Retinal pigment epithelial cell (primary cell): ENCODE results near the gene CUL9.

ENCODE experiments used
- DNase-seq: peaks from one replicate; pipeline ENCODE4 v3.0.0-alpha.2; 2010; ENCODE audit warnings: low read depth
- H3K4me3 ChIP-seq: 2 replicates; pipeline ENCODE4 v1.5.1; 2011; ENCODE audit warnings: mild to moderate bottlenecking, low read length, control low read depth, moderate library complexity
- TF ChIP-seq, protein P1 (sequence below): conservative IDR thresholded peaks from 2 replicates; pipeline ENCODE4 v1.5.1; 2011; ENCODE audit warnings: low read depth, low read length, control low read depth, inconsistent platforms

Gene CUL9

DNA sequence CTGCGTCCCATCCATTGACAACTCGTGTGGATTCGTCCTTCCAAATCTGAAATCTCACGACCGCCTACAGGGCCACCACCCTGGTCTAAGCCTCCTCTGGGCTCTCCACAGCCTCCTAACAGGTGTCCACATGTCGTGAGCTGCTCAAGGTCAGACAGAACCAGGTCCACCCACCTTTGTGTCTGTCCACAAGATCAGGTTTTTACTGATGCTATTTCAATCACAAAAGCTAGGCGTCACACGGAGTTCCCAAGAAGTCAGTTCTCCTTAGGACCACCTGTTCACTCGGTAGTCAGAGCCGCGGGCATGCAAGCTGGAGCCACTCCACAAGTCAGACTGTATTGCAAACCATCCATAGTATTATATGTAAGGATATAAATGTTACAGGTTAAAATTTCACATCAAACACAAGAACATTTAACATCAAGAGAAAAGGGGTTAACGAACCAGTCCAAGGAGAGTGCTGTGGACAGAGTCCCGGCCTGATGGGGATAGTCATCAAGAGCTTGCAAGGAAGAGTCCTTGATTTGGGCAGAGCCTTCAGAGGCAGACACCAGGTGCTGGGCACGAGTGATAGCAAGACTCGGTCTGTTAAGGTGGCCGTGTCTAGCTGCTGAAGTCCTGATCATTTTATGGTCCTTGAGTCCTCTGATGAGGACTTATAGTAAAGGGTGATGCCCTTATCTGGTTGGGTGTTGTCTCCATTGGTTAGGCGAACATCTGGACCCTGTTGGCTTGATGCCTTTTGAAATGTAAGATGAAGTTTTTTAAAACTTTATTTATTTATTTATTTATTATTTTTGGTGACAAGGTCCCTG lies 48.0 kb downstream of the CUL9 start:
- TF ChIP-seq, protein P1, sequence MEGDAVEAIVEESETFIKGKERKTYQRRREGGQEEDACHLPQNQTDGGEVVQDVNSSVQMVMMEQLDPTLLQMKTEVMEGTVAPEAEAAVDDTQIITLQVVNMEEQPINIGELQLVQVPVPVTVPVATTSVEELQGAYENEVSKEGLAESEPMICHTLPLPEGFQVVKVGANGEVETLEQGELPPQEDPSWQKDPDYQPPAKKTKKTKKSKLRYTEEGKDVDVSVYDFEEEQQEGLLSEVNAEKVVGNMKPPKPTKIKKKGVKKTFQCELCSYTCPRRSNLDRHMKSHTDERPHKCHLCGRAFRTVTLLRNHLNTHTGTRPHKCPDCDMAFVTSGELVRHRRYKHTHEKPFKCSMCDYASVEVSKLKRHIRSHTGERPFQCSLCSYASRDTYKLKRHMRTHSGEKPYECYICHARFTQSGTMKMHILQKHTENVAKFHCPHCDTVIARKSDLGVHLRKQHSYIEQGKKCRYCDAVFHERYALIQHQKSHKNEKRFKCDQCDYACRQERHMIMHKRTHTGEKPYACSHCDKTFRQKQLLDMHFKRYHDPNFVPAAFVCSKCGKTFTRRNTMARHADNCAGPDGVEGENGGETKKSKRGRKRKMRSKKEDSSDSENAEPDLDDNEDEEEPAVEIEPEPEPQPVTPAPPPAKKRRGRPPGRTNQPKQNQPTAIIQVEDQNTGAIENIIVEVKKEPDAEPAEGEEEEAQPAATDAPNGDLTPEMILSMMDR = no peak
- no peak overlapping the region for H3K4me3 ChIP-seq
- no peak for DNase-seq

GRCh38 chr6:43231053-43231452 lies 49.1 kb downstream of the CUL9 start:
- DNase-seq = no peak
- TF ChIP-seq, protein P1 = no peak
- H3K4me3 ChIP-seq = no peak overlapping the region

- H3K4me3 ChIP-seq = no peak overlapping the region
- TF ChIP-seq, protein P1 = no peak
- DNase-seq = no peak
These were observed 49.9 kb downstream of the CUL9 start for GRCh38 chr6:43231735-43232450.

GRCh38 chr6:43235841-43236240 lies 53.8 kb downstream of the CUL9 start:
- no peak overlapping the region for H3K4me3 ChIP-seq
- DNase-seq = no peak
- TF ChIP-seq, protein P1 = no peak

DNA sequence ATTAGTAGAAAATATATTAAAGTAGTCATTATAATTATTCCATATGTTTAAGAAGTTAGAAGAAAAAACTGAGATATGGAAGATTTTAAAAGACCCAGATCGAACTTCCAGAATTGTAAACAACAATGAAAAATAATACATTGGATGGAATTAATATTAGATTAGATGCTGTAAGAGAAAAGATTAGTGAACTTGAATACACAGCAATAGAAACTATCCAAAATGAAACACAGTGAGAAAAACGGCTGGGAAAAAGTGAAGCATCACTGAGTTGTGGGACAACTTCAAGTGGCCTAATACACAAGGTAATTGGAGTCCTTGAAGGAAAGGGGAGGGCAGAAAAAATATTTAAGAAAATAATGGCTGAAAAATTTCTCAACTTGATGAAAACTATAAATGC lies 57.1 kb downstream of the CUL9 start:
- H3K4me3 ChIP-seq = no peak overlapping the region
- DNase-seq = no peak
- TF ChIP-seq, protein P1 = no peak

DNA sequence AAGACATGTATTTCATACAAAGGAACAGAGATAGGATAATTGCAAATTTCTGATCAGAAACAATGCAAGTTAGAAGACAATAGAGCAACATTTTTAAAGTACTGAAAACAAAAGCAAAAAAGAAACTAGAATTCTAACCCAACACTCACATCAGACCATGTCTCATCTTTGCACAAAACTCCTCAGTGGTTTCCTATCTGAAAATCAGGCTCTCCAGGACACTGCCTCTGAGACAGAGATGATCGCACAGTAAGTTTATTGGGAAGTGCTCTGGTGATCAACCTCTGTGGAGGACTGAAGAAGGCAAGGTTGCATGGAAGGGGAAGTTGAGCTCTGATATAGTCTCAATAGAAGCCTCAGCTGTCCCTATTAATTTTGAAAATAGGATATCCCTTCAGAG lies 59.0 kb downstream of the CUL9 start:
- no peak overlapping the region for H3K4me3 ChIP-seq
- DNase-seq = no peak
- TF ChIP-seq, protein P1 = no peak

DNA sequence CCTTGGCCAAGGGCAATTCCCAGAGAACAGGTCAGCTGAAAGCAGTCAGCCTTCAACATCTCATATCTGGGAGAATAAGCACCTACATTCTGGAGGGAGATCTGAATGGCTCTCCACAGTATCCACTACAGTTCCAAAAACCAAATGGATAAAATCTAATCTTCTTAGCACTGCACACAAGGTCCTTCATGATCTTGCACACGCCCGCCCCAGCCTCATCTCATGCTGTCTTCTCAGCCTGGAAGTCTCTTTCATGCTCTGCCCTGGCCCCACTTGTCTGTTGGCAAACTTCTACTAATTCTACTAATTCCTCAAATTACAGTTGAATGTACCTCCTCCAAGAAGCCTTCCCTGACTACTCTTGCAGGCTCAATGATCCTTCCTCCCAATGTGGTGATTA lies 59.5 kb downstream of the CUL9 start:
- no peak for DNase-seq
- H3K4me3 ChIP-seq = no peak overlapping the region
- TF ChIP-seq, protein P1 = no peak
